Activated naive CD4-positive, alpha-beta T cell treated with anti-CD3 and anti-CD28 coated beads, Interleukin-2, amount 10 ng/mL, durations not matched to agents 7 days and 5 days (primary cell): ENCODE measurements around the gene ZEB2.

ENCODE experiments used
- CTCF ChIA-PET: fragments of 350-600 bp; sonication (Branson Sonifier 250); formaldehyde crosslinking; loops from one replicate; lab custom pipeline; 2021; ENCODE audit warnings: antibody characterized with exemption; lab: Charles Lee
- DNase-seq: peaks from one replicate; pipeline ENCODE4 v3.0.0-alpha.2; 2020
- H3K27ac Mint-ChIP-seq: one replicate; pipeline ENCODE4 v1.8.0; 2021; ENCODE audit warnings: mild to moderate bottlenecking, moderate library complexity, mixed read lengths
- H3K27me3 Mint-ChIP-seq: one replicate; pipeline ENCODE4 v1.8.0; 2021; ENCODE audit warnings: mild to moderate bottlenecking, mixed read lengths
- H3K36me3 Mint-ChIP-seq: one replicate; pipeline ENCODE4 v1.8.0; 2021; ENCODE audit warnings: mixed read lengths
- H3K4me1 Mint-ChIP-seq: one replicate; pipeline ENCODE4 v1.8.0; 2021; ENCODE audit warnings: mixed read lengths
- H3K4me3 Mint-ChIP-seq: one replicate; pipeline ENCODE4 v1.8.0; 2021; ENCODE audit warnings: mild to moderate bottlenecking, moderate library complexity, mixed read lengths
- H3K9me3 Mint-ChIP-seq: one replicate; pipeline ENCODE4 v1.8.0; 2021; ENCODE audit warnings: mixed read lengths

ZEB2 gene

DNA sequence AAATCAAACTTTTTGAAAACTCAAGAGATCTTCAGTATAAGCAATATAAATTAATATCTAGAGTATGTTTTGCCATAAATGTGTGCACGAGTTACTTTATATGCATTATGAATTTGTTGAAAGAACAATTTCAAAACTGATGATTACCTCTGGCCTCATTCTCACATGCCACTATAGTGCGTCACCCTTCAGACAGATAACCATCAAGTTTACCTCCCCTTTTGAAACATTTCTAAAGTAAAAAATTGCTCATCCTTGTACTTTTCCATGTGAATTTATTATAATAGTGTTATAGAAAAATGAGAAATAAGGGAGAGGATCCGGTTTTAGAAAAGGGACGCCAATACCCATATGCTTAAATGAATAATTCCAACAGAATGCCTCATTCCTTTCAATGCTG lies 38.3 kb downstream of the ZEB2 start:
- no peaks in the 10 kb centered on the region for H3K4me1 Mint-ChIP-seq
- no peaks in the 10 kb centered on the region for H3K36me3 Mint-ChIP-seq
- no peak for DNase-seq
- no peak overlapping the region for H3K4me3 Mint-ChIP-seq
- CTCF ChIA-PET: no interaction called here
- H3K27ac Mint-ChIP-seq: no peak overlapping the region
- no peaks in the 10 kb centered on the region for H3K27me3 Mint-ChIP-seq
- no peaks in the 10 kb centered on the region for H3K9me3 Mint-ChIP-seq

DNA sequence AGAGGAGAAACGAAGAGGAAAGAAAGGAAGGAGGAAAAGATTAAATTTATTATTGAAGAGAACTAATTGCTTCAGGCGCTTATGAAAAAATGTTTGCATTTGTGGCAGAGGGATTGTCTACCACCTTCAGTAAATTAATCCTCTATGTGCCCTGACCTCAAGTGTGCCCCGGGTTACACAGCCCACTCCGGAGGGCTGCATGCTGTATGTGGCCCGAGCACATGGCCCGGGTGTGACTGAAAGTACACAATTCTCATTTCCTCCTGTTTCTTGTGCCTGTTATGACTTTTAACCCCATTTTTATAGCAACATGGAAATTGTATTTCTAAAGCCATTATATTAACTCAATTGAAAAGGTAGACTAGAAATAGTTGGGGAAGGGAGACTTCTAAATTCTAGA lies 38.8 kb downstream of the ZEB2 start:
- no peak overlapping the region for H3K27ac Mint-ChIP-seq
- H3K4me1 Mint-ChIP-seq: no peaks in the 10 kb centered on the region
- H3K27me3 Mint-ChIP-seq: no peaks in the 10 kb centered on the region
- H3K36me3 Mint-ChIP-seq: no peaks in the 10 kb centered on the region
- no peak overlapping the region for H3K4me3 Mint-ChIP-seq
- no peaks in the 10 kb centered on the region for H3K9me3 Mint-ChIP-seq
- CTCF ChIA-PET: no interaction called here
- no peak for DNase-seq

DNA sequence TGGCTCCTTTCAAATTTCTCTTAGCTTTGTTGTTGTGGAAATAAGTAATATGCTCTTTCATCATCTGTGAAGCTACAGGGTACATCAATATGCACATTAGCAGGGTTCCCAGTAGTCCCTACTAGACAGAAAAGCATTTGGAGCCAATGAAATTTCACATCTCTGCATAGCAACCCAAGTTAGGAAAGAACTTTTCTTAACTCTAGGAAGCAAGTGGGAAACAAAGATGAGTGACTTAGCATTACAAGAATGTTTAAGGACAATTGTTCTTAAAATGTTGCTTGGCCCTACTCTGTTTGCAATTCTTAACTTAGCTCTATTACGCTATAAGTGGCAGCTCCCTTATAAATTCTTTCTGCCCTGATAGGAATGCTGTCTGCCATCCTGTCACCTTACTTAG lies 39.6 kb downstream of the ZEB2 start:
- Mint-ChIP-seq H3K4me3 (no peak overlapping the region), H3K9me3 (no peaks in the 10 kb centered on the region), H3K4me1 (no peaks in the 10 kb centered on the region), H3K27me3 (no peaks in the 10 kb centered on the region), H3K36me3 (no peaks in the 10 kb centered on the region), H3K27ac (no peak overlapping the region)
- CTCF ChIA-PET: no interaction called here
- DNase-seq: no peak

DNA sequence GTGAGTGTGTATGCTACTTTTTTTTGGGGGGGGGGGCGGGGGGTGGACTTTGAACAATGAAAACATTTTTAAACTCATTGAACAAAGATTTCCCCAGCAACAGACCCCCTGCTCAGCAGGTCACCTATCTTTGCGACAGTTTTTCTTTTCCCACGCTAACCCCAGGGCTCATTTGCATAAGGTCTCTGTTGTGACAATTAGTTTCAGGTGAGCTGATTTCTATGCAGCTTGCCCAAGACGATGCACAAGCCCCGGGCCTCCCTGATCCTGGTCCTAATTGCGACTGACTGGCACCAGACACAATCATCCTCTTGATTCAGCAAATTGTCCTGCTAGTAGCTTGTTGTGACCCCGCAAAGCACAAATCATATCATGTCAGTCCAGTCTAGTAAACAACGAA lies 40.3 kb downstream of the ZEB2 start:
- no peak overlapping the region for H3K27ac Mint-ChIP-seq
- no peaks in the 10 kb centered on the region for H3K9me3 Mint-ChIP-seq
- no peaks in the 10 kb centered on the region for H3K27me3 Mint-ChIP-seq
- H3K36me3 Mint-ChIP-seq: no peaks in the 10 kb centered on the region
- CTCF ChIA-PET: no interaction called here
- DNase-seq: no peak
- no peaks in the 10 kb centered on the region for H3K4me1 Mint-ChIP-seq
- no peak overlapping the region for H3K4me3 Mint-ChIP-seq

DNA sequence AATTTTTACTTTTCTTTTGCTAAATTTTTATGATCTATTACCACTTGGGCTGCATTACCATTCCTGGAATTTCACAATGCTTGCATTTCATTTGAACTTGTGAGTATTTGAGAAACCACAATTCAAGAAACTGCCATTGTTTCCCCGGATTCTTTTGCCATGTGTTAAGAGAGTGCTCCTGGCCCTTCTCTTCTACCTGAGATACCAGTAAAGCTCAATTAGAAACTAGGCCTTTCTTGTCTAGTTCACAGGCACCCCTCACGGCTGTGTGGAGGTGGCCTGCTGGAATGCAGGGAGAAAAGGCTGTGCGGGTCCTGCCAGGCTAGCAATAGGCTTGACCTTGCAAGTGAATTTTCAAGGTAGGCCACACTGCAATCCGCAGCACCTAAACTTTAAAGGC lies 40.8 kb downstream of the ZEB2 start:
- Mint-ChIP-seq H3K4me3 (no peak overlapping the region), H3K27ac (no peak overlapping the region), H3K9me3 (no peaks in the 10 kb centered on the region), H3K27me3 (no peaks in the 10 kb centered on the region), H3K4me1 (no peaks in the 10 kb centered on the region), H3K36me3 (no peaks in the 10 kb centered on the region)
- DNase-seq: no peak
- CTCF ChIA-PET: no interaction called here

DNA sequence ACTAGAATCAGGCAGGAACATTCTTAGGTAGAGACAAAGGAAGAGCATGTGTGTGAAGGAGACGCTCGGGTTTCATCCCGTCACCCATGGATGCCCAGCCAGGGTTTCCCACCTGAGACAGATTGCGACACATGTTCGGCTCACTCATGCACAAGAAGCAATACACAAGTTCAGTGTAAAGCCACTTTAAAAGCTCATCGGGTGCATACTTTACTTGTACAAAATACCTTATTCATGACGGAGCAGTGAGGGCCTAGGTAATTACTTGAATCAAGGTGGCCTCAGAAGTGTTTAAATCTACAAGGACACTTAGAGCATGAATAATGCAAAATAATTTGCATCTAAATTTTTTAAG lies 42.0 kb downstream of the ZEB2 start:
- CTCF ChIA-PET: no interaction called here
- Mint-ChIP-seq H3K4me3 (no peak overlapping the region), H3K27ac (no peak overlapping the region), H3K4me1 (no peaks in the 10 kb centered on the region), H3K36me3 (no peaks in the 10 kb centered on the region), H3K27me3 (no peaks in the 10 kb centered on the region), H3K9me3 (no peaks in the 10 kb centered on the region)
- DNase-seq: no peak

DNA sequence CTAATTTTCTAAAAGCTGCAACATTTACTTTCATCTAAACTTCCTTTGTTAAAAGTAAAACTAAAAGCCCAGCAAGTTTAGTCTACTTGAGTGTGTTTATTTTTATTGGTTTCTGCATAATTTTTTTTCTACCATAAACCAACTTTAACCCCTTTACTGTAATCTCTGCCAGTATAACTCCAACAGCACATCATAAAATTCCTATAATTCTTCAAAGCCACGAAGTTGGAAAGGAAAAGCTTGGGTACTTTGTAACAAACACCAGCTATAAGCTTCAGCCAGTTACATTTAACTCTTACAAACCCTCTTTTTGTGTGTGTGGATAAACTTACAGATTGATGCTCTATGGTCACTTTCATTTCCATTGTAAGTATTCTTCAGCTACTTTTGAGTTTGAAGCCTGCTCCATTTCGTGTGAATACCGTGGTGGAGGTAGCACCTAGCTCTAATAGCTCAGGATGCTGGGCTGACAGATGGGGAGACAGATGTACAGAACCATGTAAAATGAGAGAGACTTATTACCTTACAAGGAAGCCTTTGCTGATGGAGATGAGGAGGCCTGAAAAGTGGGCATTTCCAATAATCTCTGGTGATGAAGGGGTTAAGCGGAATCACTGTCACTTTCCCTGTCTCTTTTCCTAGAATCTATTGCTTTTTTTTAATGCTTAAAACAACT lies 42.5 kb downstream of the ZEB2 start:
- DNase-seq: no peak
- CTCF ChIA-PET: no interaction called here
- no peaks in the 10 kb centered on the region for H3K27me3 Mint-ChIP-seq
- H3K36me3 Mint-ChIP-seq: no peaks in the 10 kb centered on the region
- no peak overlapping the region for H3K27ac Mint-ChIP-seq
- H3K9me3 Mint-ChIP-seq: no peaks in the 10 kb centered on the region
- H3K4me1 Mint-ChIP-seq: no peaks in the 10 kb centered on the region
- H3K4me3 Mint-ChIP-seq: no peak overlapping the region

DNA sequence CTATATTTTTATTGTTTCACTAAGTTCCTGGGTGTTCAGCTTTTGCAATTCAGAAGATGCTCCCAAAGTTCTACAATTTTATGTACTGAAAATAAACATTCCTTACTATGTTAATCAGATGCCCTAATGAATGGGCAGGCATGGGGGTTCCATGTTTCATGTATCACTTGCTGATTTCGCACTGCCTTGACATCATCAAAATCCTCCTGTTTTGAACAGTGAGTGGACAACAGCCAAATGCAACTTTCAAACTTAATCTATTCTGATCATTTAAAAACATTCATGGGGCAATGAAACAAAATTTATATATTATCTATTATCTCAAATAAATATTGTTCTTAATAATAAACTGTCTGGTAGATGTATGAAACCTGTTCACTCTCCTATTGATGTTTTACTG lies 43.2 kb downstream of the ZEB2 start:
- Mint-ChIP-seq H3K36me3 (no peaks in the 10 kb centered on the region), H3K4me3 (no peak overlapping the region), H3K27ac (no peak overlapping the region), H3K4me1 (no peaks in the 10 kb centered on the region), H3K27me3 (no peaks in the 10 kb centered on the region), H3K9me3 (no peaks in the 10 kb centered on the region)
- no peak for DNase-seq
- CTCF ChIA-PET: interaction anchor here (0.7 kb wide), 1 partner anchor 17 kb away, joined by 3 read pairs; no protein-coding TSS in a partner anchor

DNA sequence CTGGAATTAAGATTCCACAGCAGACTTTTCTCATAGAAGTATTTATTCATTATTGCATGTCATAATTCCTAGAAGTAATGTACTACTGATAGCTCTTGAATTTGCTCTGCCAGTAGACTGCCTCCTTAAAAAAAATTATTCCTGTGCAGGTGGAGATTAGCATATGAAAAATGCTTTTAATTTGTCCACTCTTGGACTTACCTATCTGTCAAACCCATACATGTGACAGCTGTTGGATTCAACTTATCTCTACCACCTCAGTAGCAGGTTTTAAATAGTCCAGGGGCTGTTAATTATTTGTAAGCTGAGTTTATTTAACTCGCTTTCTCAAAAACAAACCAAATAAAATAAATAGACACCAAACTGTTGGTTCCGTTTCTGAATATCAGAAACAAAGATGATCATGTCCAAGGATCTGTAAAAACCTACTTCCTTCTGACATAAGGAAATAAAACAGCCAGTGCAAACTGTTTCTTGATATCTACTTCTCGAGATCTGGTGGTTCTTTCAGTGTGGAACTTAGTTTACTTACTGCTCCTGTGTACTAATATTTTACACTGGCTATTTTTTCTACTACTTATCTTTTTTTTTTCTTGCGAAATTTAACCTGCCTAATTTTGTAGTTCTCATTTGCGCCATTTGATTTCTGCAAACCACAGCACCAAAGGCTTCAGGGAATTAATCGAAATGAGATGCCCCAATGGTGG lies 44.2 kb downstream of the ZEB2 start:
- Mint-ChIP-seq H3K27ac (no peak overlapping the region), H3K27me3 (peaks cover 4% of the 10 kb centered on the region), H3K9me3 (no peaks in the 10 kb centered on the region), H3K4me3 (no peak overlapping the region), H3K36me3 (no peaks in the 10 kb centered on the region), H3K4me1 (no peaks in the 10 kb centered on the region)
- CTCF ChIA-PET: interaction anchor here (0.7 kb wide), 1 partner anchor 16 kb away, joined by 3 read pairs; no protein-coding TSS in a partner anchor
- DNase-seq: no peak

DNA sequence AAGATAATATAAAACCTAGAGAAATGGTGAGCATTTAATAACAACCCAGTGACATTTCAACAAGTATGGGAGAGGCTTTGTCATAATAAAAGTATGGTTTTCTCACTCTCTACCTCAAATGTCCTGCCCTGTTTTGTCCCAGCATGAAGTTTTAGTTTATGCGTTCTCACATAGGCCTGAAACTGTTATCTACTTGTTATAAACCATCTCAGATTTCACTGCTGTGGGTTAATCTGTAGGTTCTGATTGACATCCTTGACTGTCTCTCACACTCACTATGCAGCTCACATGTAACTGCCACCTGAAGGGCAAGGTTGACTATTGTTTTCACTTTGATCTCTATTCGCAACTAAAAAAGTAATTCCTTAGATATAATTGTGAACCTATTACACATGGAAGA lies 44.9 kb downstream of the ZEB2 start:
- CTCF ChIA-PET: no interaction called here
- H3K27me3 Mint-ChIP-seq: peaks cover 4% of the 10 kb centered on the region
- no peaks in the 10 kb centered on the region for H3K36me3 Mint-ChIP-seq
- no peak for DNase-seq
- no peaks in the 10 kb centered on the region for H3K4me1 Mint-ChIP-seq
- no peaks in the 10 kb centered on the region for H3K9me3 Mint-ChIP-seq
- no peak overlapping the region for H3K4me3 Mint-ChIP-seq
- no peak overlapping the region for H3K27ac Mint-ChIP-seq

DNA sequence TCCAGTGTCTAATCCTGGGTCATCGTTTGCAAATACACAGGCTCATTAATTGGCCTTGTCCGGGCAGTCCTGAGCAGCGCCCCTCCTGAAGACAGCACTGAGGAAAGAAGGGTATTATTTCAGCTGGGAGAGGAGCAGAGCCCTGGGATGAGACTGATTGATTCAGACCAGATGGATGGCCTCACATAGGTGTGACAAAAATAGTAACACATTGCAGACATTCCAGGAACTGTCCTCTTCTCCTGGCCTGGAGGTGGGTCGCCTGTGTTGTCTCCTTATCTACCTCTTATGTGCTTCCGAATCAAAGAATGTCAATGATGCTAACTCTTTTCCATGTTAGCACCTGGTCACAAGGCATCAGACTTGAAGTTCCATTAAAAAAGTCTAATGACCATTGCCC lies 45.9 kb downstream of the ZEB2 start:
- Mint-ChIP-seq H3K27ac (no peak overlapping the region), H3K27me3 (peaks cover 4% of the 10 kb centered on the region), H3K36me3 (no peaks in the 10 kb centered on the region), H3K9me3 (no peaks in the 10 kb centered on the region), H3K4me1 (no peaks in the 10 kb centered on the region), H3K4me3 (no peak overlapping the region)
- CTCF ChIA-PET: no interaction called here
- DNase-seq: no peak

DNA sequence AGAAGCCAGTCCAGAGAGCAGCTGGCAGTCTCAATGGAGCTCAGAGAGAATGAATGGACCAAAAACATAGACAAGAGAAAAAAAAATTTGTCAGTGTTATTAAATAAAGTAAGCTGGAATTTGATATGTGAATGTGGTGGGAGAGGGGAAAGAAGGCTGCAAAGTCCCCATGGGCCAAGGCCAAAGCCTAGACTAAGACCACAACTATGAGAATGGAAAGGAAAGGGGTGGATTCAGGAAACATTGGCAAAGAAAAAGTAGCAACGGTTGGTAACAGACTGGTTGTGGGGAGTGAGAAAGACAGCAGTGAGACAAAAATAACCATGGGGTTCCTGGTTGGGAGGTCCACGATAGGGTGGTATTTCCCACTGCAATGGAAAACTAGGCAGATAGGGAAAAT lies 47.0 kb downstream of the ZEB2 start:
- DNase-seq: no peak
- H3K4me1 Mint-ChIP-seq: no peaks in the 10 kb centered on the region
- CTCF ChIA-PET: no interaction called here
- H3K27me3 Mint-ChIP-seq: peaks cover 4% of the 10 kb centered on the region
- H3K9me3 Mint-ChIP-seq: no peaks in the 10 kb centered on the region
- no peaks in the 10 kb centered on the region for H3K36me3 Mint-ChIP-seq
- no peak overlapping the region for H3K27ac Mint-ChIP-seq
- H3K4me3 Mint-ChIP-seq: no peak overlapping the region

DNA sequence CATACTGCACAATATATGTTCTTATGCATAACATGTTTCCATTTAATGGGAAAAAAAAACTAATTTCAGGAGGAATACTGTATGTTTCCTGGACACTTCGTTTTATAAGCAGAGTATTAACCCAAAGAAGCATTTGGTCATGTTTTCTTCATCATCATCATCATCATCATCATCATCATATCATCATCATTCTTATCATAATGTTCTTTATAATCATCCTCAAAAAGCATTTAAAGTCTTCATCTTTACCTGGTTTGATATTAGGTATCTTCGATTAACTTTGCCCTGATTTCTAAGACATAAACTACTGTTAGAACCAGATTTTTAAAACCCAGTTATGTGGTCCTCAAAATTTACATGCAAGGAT lies 47.9 kb downstream of the ZEB2 start:
- CTCF ChIA-PET: interaction anchor here (0.9 kb wide), 1 partner anchor 22 kb away, joined by 3 read pairs; no protein-coding TSS in a partner anchor
- H3K4me1 Mint-ChIP-seq: no peaks in the 10 kb centered on the region
- H3K9me3 Mint-ChIP-seq: no peaks in the 10 kb centered on the region
- no peak for DNase-seq
- H3K27me3 Mint-ChIP-seq: peaks cover 4% of the 10 kb centered on the region
- no peak overlapping the region for H3K4me3 Mint-ChIP-seq
- H3K27ac Mint-ChIP-seq: no peak overlapping the region
- H3K36me3 Mint-ChIP-seq: no peaks in the 10 kb centered on the region

DNA sequence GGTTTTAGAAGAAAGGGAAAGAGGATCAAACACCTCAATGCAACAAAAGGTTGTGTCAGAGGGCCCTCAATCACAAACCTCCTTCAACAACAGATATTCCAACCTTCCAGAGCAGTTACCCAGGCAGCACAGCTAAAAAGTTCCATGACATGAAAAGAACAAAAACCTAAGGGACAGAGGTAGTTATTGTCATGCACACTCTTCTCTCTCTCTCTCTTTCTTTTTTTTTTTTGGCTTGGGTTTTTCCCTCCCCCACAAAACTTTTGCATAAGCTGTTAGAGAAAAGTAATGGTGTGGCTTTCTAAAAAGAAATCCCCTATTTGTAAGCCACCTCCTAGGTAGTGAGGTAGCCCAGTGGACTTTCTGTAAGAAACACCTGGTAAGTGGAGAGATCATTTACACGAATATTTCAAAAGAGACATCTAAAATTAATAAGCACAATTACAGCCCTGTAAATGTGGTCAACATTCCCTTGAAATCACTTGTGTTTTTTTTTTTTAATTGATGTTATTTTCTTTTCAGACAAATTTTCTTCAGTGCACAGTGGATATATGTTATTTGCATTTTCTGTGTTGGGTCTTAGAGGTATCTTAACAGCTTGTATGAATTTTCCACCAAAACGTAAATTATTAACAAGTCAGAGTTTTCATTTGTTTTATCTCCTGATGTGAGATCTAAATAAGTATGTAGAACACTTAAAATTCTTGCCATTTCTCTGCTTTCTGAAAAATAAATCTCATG lies 48.4 kb downstream of the ZEB2 start:
- Mint-ChIP-seq H3K4me3 (no peak overlapping the region), H3K36me3 (no peaks in the 10 kb centered on the region), H3K9me3 (no peaks in the 10 kb centered on the region), H3K27me3 (peaks cover 4% of the 10 kb centered on the region), H3K27ac (no peak overlapping the region), H3K4me1 (no peaks in the 10 kb centered on the region)
- CTCF ChIA-PET: interaction anchor here (0.9 kb wide), 1 partner anchor 22 kb away, joined by 3 read pairs; no protein-coding TSS in a partner anchor
- no peak for DNase-seq

DNA sequence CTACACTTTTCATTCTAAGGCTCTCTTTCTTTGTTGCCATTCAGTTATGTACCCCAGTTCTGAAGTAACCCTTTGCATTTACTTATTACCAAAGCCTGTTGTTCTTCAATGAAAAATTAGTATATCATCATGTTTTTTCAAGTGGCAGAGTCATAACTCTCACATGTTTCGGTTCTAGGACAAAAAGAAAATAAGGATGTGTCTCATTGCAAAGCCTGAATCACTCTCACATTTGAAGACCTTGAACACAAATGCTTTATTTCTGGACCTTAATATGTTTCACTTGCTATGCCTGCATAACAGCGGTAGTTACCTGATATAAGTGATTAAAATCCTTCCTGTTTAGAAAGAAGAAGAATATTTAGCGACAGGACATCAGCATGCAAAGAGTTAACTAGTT lies 49.1 kb downstream of the ZEB2 start:
- Mint-ChIP-seq H3K9me3 (no peaks in the 10 kb centered on the region), H3K4me3 (no peak overlapping the region), H3K36me3 (no peaks in the 10 kb centered on the region), H3K4me1 (no peaks in the 10 kb centered on the region), H3K27ac (no peak overlapping the region), H3K27me3 (peaks cover 4% of the 10 kb centered on the region)
- no peak for DNase-seq
- CTCF ChIA-PET: no interaction called here
